NCI-H2081 treated with DMSO at 0.1 percent for 48 hours (cell line): ENCODE measurements around the gene ZP2.
"Not testable (repeated sequence)": the region's sequence is repeated elsewhere in the genome, so short reads cannot be mapped to it uniquely, and the experiment has no call there.

Experiments
- DNase-seq: peaks from one replicate; lab custom pipeline; 2025; lab: John Stamatoyannopoulos, UW

ZP2 gene

GRCh38 chr16:21214086-21214485, 2.7 kb upstream of the ZP2 start:
- DNase-seq, result no peak

- no peak for DNase-seq
These were observed 2.7 kb downstream of the ZP2 start for GRCh38 chr16:21208446-21209230.

- DNase-seq, result no peak
These were observed 4.8 kb downstream of the ZP2 start for GRCh38 chr16:21206550-21206949.

GRCh38 chr16:21205303-21205702, 6.1 kb downstream of the ZP2 start:
- no peak for DNase-seq

GRCh38 chr16:21203155-21203797, 8.1 kb downstream of the ZP2 start:
- no peak for DNase-seq

GRCh38 chr16:21199607-21200218, 11.7 kb downstream of the ZP2 start:
- DNase-seq, result no peak

GRCh38 chr16:21197621-21198020, 13.8 kb downstream of the ZP2 start:
- DNase-seq, result no peak

- no peak for DNase-seq
These were observed 14.3 kb downstream of the ZP2 start for GRCh38 chr16:21197112-21197511.

GRCh38 chr16:21195330-21195729, 16.0 kb downstream of the ZP2 start:
- not testable (repeated sequence) for DNase-seq

- no peak for DNase-seq
These were observed 16.5 kb downstream of the ZP2 start for GRCh38 chr16:21194771-21195301.

- DNase-seq, result no peak
These were observed 18.4 kb downstream of the ZP2 start for GRCh38 chr16:21192991-21193390.

- no peak for DNase-seq
These were observed 20.8 kb downstream of the ZP2 start for GRCh38 chr16:21190599-21190998.

GRCh38 chr16:21190013-21190412, 21.4 kb downstream of the ZP2 start:
- DNase-seq, result no peak

GRCh38 chr16:21189311-21189710, 22.1 kb downstream of the ZP2 start:
- no peak for DNase-seq

GRCh38 chr16:21186326-21186691, 25.1 kb downstream of the ZP2 start:
- no peak for DNase-seq

GRCh38 chr16:21185659-21186325, 25.6 kb downstream of the ZP2 start:
- no peak for DNase-seq

- DNase-seq, result no peak
These were observed 26.5 kb downstream of the ZP2 start for GRCh38 chr16:21184834-21185233.

GRCh38 chr16:21183995-21184394, 27.4 kb downstream of the ZP2 start:
- DNase-seq, result no peak

- no peak for DNase-seq
These were observed 31.4 kb downstream of the ZP2 start for GRCh38 chr16:21179983-21180365.

- DNase-seq, result no peak
These were observed 32.0 kb downstream of the ZP2 start for GRCh38 chr16:21179126-21179982.

GRCh38 chr16:21175397-21175796, 36.0 kb downstream of the ZP2 start:
- DNase-seq, result no peak

GRCh38 chr16:21172650-21173049, 38.7 kb downstream of the ZP2 start:
- DNase-seq, result no peak
